Right lobe of liver (tissue), 6 donors: ENCODE results near the gene KY. TPM values are rescaled to one million over a fixed set of nuclear protein-coding genes. Genes with fewer than 3 reads are reported as not detected.

ENCODE experiments used
- ATAC-seq, 4 donors: fragments of 200-7000 bp; cut with Tn5 transposase; one replicate each; pipeline ENCODE4 v1.9.1; 2020; ENCODE audit warnings: mild to moderate bottlenecking in 4 of 4, moderate library complexity in 4 of 4
- DNase-seq, 3 donors: peaks; one replicate each; pipeline ENCODE4 v3.0.0-alpha.2; 2020
- H3K27ac ChIP-seq, 3 donors: fragments of 200-600 bp; one replicate each; pipeline ENCODE4 v1.8.0; 2022
- H3K27me3 ChIP-seq, 2 donors: fragments of 200-600 bp; one replicate each; pipeline ENCODE4 v1.8.0; 2022
- H3K36me3 ChIP-seq, 4 donors: fragments of 200-600 bp; sonication (generic) in 1 of 4; one replicate each; pipeline versions ENCODE4 v1.5.1 to v1.8.0; 2017 to 2022; ENCODE audit warnings: control low read depth in 1 of 4
- H3K4me1 ChIP-seq, 4 donors: fragments of 200-600 bp; sonication (generic) in 1 of 4; one replicate each; pipeline versions ENCODE4 v1.5.1 to v1.8.0; 2017 to 2022; ENCODE audit warnings: control low read depth in 1 of 4
- H3K4me3 ChIP-seq, 3 donors: fragments of 200-600 bp; one replicate each; pipeline ENCODE4 v1.8.0; 2022
- H3K9me3 ChIP-seq, 4 donors: fragments of 200-600 bp; sonication (generic) in 1 of 4; one replicate each; pipeline versions ENCODE4 v1.5.1 to v1.8.0; 2017 to 2022; ENCODE audit warnings: control low read depth in 1 of 4
- POLR2A ChIP-seq: fragments of 450-650 bp; IDR thresholded peaks from one replicate; pipeline ENCODE4 v1.6.1; 2017; ENCODE audit warnings: antibody characterized with exemption, mild to moderate bottlenecking
- WGBS: methylation state at CpG from one replicate; pipeline ENCODE4 v1.1.6; 2018; ENCODE audit warnings: low coverage, low lambda C conversion rate; ENCODE audit not compliant: insufficient coverage; ENCODE audit errors: missing lambda C conversion rate; 5-methylcytosine and 5-hydroxymethylcytosine counted together
- intact Hi-C, 2 donors: fragments of 100-400 bp; cut with DNase I; formaldehyde crosslinking; loops; one replicate each; pipeline versions ENCODE4 v1.11.2 to v1.14.1; 2022
- total RNA-seq, 6 experiments: library from RNA; depleted of rRNA in 2 of 6; stranded (reverse); fragments of >200 nt in 2 of 6; fragmentation: NEBNext Ultra II Directional in 3 of 6; extraction: Animal tissue kit (Norgen Biotek cat#: 25700) in 3 of 6; gene quantifications; one replicate each; pipeline versions ENCODE4 v1.1.0 to v1.2.4, GENCODE V29; 2016 to 2023
- TF ChIP-seq, protein P1 (sequence below), 4 donors: fragments of 200-600 bp in 3 of 4; fragments of 450-650 bp in 1 of 4; IDR thresholded peaks; one replicate each; pipeline versions ENCODE4 v1.5.1 to v1.8.0; 2016 to 2022; ENCODE audit warnings: antibody characterized with exemption in 4 of 4, mild to moderate bottlenecking in 2 of 4
- donor health status: DM: no; HTN: yes; CAD: no.
- donor health status: DM: no; HTN: no; CAD: no.
- donor health status: DM: no; HTN: no; CAD: no.
- donor health status: DM: no; HTN: yes; CAD: no.
- donor health status: DM: no; HTN: yes; CAD: no.

Gene KY
- total RNA-seq, 6 experiments from 2014 or later, result not detected

DNA sequence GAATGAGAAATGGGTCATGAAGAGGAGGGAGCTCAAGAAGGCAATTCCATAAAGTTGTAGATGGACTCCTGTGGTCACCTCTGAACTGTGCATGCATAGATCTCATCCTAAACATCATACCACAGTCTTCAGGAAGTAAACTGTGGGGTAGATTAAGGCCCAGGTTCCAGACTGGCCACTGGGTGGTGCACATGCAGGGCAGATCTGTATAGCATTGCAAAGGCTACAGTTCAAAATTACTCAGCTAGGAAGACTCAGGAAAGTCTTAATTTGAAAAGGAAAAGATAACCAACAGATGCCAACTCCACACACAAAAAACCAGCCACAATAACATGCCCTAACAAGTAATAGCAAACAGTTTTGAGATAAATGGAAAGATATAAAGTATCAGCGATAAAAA lies 20.3 kb downstream of the KY start:
- intact Hi-C loops, result no loop called here
- no peaks in the 10 kb centered on the region for H3K36me3 ChIP-seq
- H3K4me1 ChIP-seq, result no peaks in the 10 kb centered on the region
- TF ChIP-seq POLR2A, result no peak
- TF ChIP-seq, protein P1, sequence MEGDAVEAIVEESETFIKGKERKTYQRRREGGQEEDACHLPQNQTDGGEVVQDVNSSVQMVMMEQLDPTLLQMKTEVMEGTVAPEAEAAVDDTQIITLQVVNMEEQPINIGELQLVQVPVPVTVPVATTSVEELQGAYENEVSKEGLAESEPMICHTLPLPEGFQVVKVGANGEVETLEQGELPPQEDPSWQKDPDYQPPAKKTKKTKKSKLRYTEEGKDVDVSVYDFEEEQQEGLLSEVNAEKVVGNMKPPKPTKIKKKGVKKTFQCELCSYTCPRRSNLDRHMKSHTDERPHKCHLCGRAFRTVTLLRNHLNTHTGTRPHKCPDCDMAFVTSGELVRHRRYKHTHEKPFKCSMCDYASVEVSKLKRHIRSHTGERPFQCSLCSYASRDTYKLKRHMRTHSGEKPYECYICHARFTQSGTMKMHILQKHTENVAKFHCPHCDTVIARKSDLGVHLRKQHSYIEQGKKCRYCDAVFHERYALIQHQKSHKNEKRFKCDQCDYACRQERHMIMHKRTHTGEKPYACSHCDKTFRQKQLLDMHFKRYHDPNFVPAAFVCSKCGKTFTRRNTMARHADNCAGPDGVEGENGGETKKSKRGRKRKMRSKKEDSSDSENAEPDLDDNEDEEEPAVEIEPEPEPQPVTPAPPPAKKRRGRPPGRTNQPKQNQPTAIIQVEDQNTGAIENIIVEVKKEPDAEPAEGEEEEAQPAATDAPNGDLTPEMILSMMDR (IDR thresholded peaks at IDR 0.05), result peak in 1 of 4 donors; percentile 4
- WGBS, result 93% methylated on average over 1 of the region's 1 CpG
- ATAC-seq, result no peak
- no peak overlapping the region for H3K27ac ChIP-seq
- no peak overlapping the region for H3K4me3 ChIP-seq
- DNase-seq, result no peak
- no peaks in the 10 kb centered on the region for H3K27me3 ChIP-seq
- no peaks in the 10 kb centered on the region for H3K9me3 ChIP-seq

DNA sequence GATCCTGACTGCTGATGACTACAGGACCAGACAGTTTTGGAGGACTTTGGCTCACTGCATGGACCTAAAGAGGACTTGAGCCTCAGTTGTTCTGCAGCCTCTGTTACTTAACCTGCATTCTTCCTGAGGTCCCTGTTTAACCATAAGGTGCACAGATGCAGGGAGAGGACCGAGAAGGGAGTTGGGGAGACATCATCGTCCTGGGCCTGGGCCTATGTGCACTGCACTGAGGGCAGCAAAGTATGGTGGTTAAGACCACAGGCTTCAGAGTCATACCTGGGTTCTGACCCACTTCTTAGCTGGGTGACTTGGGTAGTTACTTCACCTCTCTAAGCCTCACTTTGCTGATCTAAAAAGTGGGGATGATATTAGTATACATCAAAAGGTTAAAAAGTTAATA lies 21.9 kb downstream of the KY start:
- Histone ChIP-seq H3K9me3 (no peaks in the 10 kb centered on the region), H3K36me3 (no peaks in the 10 kb centered on the region), H3K4me1 (no peaks in the 10 kb centered on the region), H3K27me3 (no peaks in the 10 kb centered on the region), H3K4me3 (no peak overlapping the region), H3K27ac (no peak overlapping the region)
- ATAC-seq (no peak), DNase-seq (no peak)
- WGBS, result 71% methylated on average over 2 of the region's 2 CpGs
- TF ChIP-seq, protein P1 (IDR thresholded peaks at IDR 0.05), result no peak
- TF ChIP-seq POLR2A, result no peak
- intact Hi-C loops, result no loop called here

DNA sequence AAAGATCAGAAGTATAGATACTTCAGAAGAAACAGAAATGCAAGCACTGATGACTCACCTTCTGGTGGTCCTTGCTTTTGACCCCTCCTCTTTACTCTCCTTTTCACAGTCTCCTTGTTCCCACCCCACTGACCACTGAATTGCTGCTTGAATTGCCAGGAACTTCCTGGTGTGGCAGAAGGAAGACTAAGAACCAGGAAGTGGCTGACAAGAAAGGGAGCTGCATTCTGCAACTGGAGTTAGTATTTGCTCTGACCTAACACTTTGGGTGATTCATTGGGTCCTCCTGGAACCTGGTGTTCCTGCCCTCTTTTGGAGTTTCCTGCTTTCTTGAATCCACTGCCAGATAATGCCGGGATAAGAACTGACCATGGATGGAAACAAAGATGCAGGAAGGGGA lies 23.0 kb downstream of the KY start:
- intact Hi-C loops, result no loop called here
- Histone ChIP-seq H3K4me3 (no peak overlapping the region), H3K36me3 (no peaks in the 10 kb centered on the region), H3K27me3 (no peaks in the 10 kb centered on the region), H3K27ac (no peak overlapping the region), H3K4me1 (no peaks in the 10 kb centered on the region), H3K9me3 (no peaks in the 10 kb centered on the region)
- ATAC-seq (peak in 1 of 4 donors; percentile 43), DNase-seq (no peak)
- 44% methylated on average over 1 of the region's 1 CpG for WGBS
- TF ChIP-seq POLR2A, result no peak
- TF ChIP-seq, protein P1 (IDR thresholded peaks at IDR 0.05), result no peak

DNA sequence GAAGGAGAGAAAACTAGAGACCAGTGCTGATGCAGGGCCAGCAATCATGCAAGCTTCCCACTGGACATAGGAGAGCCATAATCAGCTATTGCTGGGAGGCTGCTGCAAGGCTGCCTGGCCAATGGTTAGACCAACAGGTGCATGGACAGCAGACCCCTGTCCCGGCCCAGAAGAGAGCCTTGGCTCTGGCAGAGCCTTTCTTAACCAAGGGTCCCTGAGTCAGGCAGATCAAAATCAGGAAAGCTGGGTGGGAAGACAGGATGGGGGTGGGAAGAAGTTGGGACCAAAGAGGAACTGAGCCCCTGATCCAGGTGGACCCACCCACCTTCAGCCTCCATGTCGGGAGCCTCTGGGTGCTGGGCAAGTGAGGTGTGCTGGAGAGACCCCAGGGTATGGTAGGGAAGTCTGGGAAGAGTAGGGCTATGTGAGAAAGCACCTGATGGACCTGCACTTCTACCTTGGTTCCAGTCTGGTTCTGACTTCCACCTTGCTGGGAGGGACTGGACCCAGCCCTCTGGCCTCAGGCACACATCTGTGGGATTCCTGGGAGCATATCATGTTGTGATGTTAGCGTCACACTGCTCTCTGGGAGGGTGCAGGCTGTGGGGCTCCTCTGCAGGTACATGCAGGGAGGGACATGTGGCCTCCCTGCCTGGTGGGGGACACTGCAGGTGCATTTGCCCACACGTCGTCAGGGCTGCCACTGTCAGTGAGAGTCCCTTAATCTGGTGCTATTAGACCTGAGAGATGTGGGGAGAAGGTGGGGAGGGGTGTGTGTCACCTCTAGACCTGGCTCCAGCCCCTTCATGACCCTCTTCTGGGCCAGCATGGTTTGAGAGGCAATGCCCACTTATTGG lies 24.7 kb downstream of the KY start:
- no peak for DNase-seq
- intact Hi-C loops, result no loop called here
- ATAC-seq, result peak in 1 of 4 donors; percentile 7

More for the DNA sequence above, 24.7 kb downstream of the KY start:
- H3K36me3 ChIP-seq, result no peaks in the 10 kb centered on the region
- H3K4me3 ChIP-seq, result no peak overlapping the region
- H3K27ac ChIP-seq, result no peak overlapping the region
- no peaks in the 10 kb centered on the region for H3K4me1 ChIP-seq
- no peaks in the 10 kb centered on the region for H3K9me3 ChIP-seq
- TF ChIP-seq POLR2A, result no peak
- TF ChIP-seq, protein P1 (IDR thresholded peaks at IDR 0.05), result no peak
- 80% methylated on average over 1 of the region's 5 CpGs for whole genome bisulfite sequencing
- no peaks in the 10 kb centered on the region for H3K27me3 ChIP-seq
